HG03432 (cell line): Measurements from ENCODE around the gene EMX1.

ENCODE experiments used
- ATAC-seq: cut with Tn5 transposase; IDR thresholded peaks from one replicate; pipeline ENCODE4 v1.9.1; 2021; ENCODE audit warnings: mild to moderate bottlenecking, moderate library complexity; ENCODE audit not compliant: unreplicated experiment

The EMX1 gene

GRCh38 chr2:72924353-72925240, 7.3 kb downstream of the EMX1 start:
- peak; percentile 56 for ATAC-seq

- no peak for ATAC-seq
Measured at GRCh38 chr2:72925328-72925943, 8.1 kb downstream of the EMX1 start.

GRCh38 chr2:72926368-72926767, 9.0 kb downstream of the EMX1 start:
- ATAC-seq: no peak

GRCh38 chr2:72926811-72927465, 9.6 kb downstream of the EMX1 start:
- ATAC-seq: no peak

GRCh38 chr2:72927619-72928550, 10.6 kb downstream of the EMX1 start:
- no peak for ATAC-seq

- no peak for ATAC-seq
Measured at GRCh38 chr2:72929010-72929409, 11.7 kb downstream of the EMX1 start.

- ATAC-seq: peak; percentile 51
Measured at GRCh38 chr2:72931280-72931910, 14.1 kb downstream of the EMX1 start.

GRCh38 chr2:72932045-72932740, 14.9 kb downstream of the EMX1 start:
- ATAC-seq: peak; percentile 5

GRCh38 chr2:72932805-72933204, 15.5 kb downstream of the EMX1 start:
- no peak for ATAC-seq

- no peak for ATAC-seq
Measured at GRCh38 chr2:72933207-72933606, 15.9 kb downstream of the EMX1 start.

GRCh38 chr2:72933646-72934151, 16.4 kb downstream of the EMX1 start:
- no peak for ATAC-seq

GRCh38 chr2:72934683-72935610, 17.6 kb downstream of the EMX1 start:
- ATAC-seq: peak; percentile 61

- ATAC-seq: no peak
Measured at GRCh38 chr2:72935611-72935957, 18.3 kb downstream of the EMX1 start.

GRCh38 chr2:72936660-72937355, 19.5 kb downstream of the EMX1 start:
- no peak for ATAC-seq

- no peak for ATAC-seq
Measured at GRCh38 chr2:72937356-72937669, 20.0 kb downstream of the EMX1 start.

GRCh38 chr2:72938455-72938854, 21.1 kb downstream of the EMX1 start:
- ATAC-seq: no peak

- no peak for ATAC-seq
Measured at GRCh38 chr2:72940361-72940760, 23.0 kb downstream of the EMX1 start.

- no peak for ATAC-seq
Measured at GRCh38 chr2:72940786-72941185, 23.5 kb downstream of the EMX1 start.
